LNCAP (cell line): ENCODE data around the gene MFN1.
A peak's percentile ranks its signal among the peaks of the same experiment; 100 is the strongest.

Experiments used
- CTCF ChIP-seq: fragments of 450-650 bp; IDR thresholded peaks from 2 replicates; pipeline ENCODE4 v1.5.1; 2017; ENCODE audit warnings: mild to moderate bottlenecking

The MFN1 gene

GRCh38 chr3:179421500-179421899 lies 74.0 kb downstream of the MFN1 start:
- peak; percentile 79 for TF ChIP-seq CTCF

GRCh38 chr3:179425075-179425474 lies 77.6 kb downstream of the MFN1 start:
- TF ChIP-seq CTCF: no peak

- no peak for TF ChIP-seq CTCF
Measured at GRCh38 chr3:179428876-179429548, 81.5 kb downstream of the MFN1 start.

GRCh38 chr3:179430277-179430870 lies 82.9 kb downstream of the MFN1 start:
- no peak for TF ChIP-seq CTCF

- TF ChIP-seq CTCF: no peak
Measured at GRCh38 chr3:179432021-179432420, 84.5 kb downstream of the MFN1 start.

GRCh38 chr3:179432451-179432850 lies 84.9 kb downstream of the MFN1 start:
- TF ChIP-seq CTCF: no peak

- no peak for TF ChIP-seq CTCF
Measured at GRCh38 chr3:179436517-179436916, 89.0 kb downstream of the MFN1 start.
